ENCODE measurements around the gene TMPRSS2. TPM values are rescaled to one million over a fixed set of nuclear protein-coding genes. Genes with fewer than 3 reads are reported as not detected.

The TMPRSS2 gene
- total RNA-seq, 1 donor from 2014 or later = 23.7 TPM

GRCh38 chr21:41530366-41530765 lies 22.4 kb upstream of the TMPRSS2 start:
- peak overlapping the region; percentile 34 for H3K27ac Mint-ChIP-seq

GRCh38 chr21:41529769-41530168 lies 21.8 kb upstream of the TMPRSS2 start:
- Mint-ChIP-seq H3K27me3 (peaks cover 4% of the 10 kb centered on the region), H3K4me1 (ENCODE audit: low read depth) (peaks cover 35% of the 10 kb centered on the region), H3K36me3 (ENCODE audit: insufficient read depth) (no peaks in the 10 kb centered on the region), H3K4me3 (ENCODE audit: low read depth) (no peak overlapping the region), H3K27ac (no peak overlapping the region), H3K9me3 (ENCODE audit: low read depth) (no peaks in the 10 kb centered on the region)
- no peak for DNase-seq (ENCODE audit: low spot score, unreplicated experiment)
- TF ChIP-seq CTCF (IDR thresholded peaks at IDR 0.05; ENCODE audit: unreplicated experiment) = no peak

More at GRCh38 chr21:41530366-41530765, 22.4 kb upstream of the TMPRSS2 start:
- no peak for TF ChIP-seq CTCF (IDR thresholded peaks at IDR 0.05; ENCODE audit: unreplicated experiment)
- Mint-ChIP-seq H3K4me1 (ENCODE audit: low read depth) (peaks cover 35% of the 10 kb centered on the region), H3K36me3 (ENCODE audit: insufficient read depth) (no peaks in the 10 kb centered on the region), H3K27me3 (peaks cover 4% of the 10 kb centered on the region), H3K9me3 (ENCODE audit: low read depth) (no peaks in the 10 kb centered on the region), H3K4me3 (ENCODE audit: low read depth) (no peak overlapping the region)
- DNase-seq (ENCODE audit: low spot score, unreplicated experiment) = no peak

- Mint-ChIP-seq H3K4me1 (ENCODE audit: low read depth) (peaks cover 31% of the 10 kb centered on the region), H3K36me3 (ENCODE audit: insufficient read depth) (no peaks in the 10 kb centered on the region), H3K4me3 (ENCODE audit: low read depth) (peak overlapping the region; percentile 5), H3K27ac (peak overlapping the region; percentile 49), H3K27me3 (peaks cover 4% of the 10 kb centered on the region), H3K9me3 (ENCODE audit: low read depth) (no peaks in the 10 kb centered on the region)
- TF ChIP-seq CTCF (IDR thresholded peaks at IDR 0.05; ENCODE audit: unreplicated experiment) = no peak
- DNase-seq (ENCODE audit: low spot score, unreplicated experiment) = no peak
Observed at GRCh38 chr21:41526478-41527087, 18.6 kb upstream of the TMPRSS2 start.

- peaks cover 2% of the 10 kb centered on the region for H3K36me3 Mint-ChIP-seq (ENCODE audit: insufficient read depth)
- DNase-seq (ENCODE audit: low spot score, unreplicated experiment) = no peak
Observed at GRCh38 chr21:41523175-41523574, 15.2 kb upstream of the TMPRSS2 start.

GRCh38 chr21:41521489-41522027 lies 13.6 kb upstream of the TMPRSS2 start:
- no peak overlapping the region for H3K27ac Mint-ChIP-seq
- H3K36me3 Mint-ChIP-seq (ENCODE audit: insufficient read depth) = peaks cover 2% of the 10 kb centered on the region
- H3K4me3 Mint-ChIP-seq (ENCODE audit: low read depth) = no peak overlapping the region
- no peak for TF ChIP-seq CTCF (IDR thresholded peaks at IDR 0.05; ENCODE audit: unreplicated experiment)
- H3K9me3 Mint-ChIP-seq (ENCODE audit: low read depth) = peaks cover 11% of the 10 kb centered on the region
- no peak for DNase-seq (ENCODE audit: low spot score, unreplicated experiment)
- H3K27me3 Mint-ChIP-seq = no peaks in the 10 kb centered on the region
- peaks cover 21% of the 10 kb centered on the region for H3K4me1 Mint-ChIP-seq (ENCODE audit: low read depth)

More at GRCh38 chr21:41523175-41523574, 15.2 kb upstream of the TMPRSS2 start:
- peaks cover 27% of the 10 kb centered on the region for H3K4me1 Mint-ChIP-seq (ENCODE audit: low read depth)
- H3K4me3 Mint-ChIP-seq (ENCODE audit: low read depth) = no peak overlapping the region
- no peak for TF ChIP-seq CTCF (IDR thresholded peaks at IDR 0.05; ENCODE audit: unreplicated experiment)
- peaks cover 11% of the 10 kb centered on the region for H3K9me3 Mint-ChIP-seq (ENCODE audit: low read depth)
- no peak overlapping the region for H3K27ac Mint-ChIP-seq
- H3K27me3 Mint-ChIP-seq = no peaks in the 10 kb centered on the region
